ENCODE data around the gene TBC1D16. TPM values are rescaled to one million over a fixed set of nuclear protein-coding genes. Genes with fewer than 3 reads are reported as not detected.

The TBC1D16 gene
- total RNA-seq, 1 donor: 68.8 TPM

- no peak for TF ChIP-seq CTCF (IDR thresholded peaks at IDR 0.05; ENCODE audit: extremely low read depth, low read depth, low read length)
- no peak for DNase-seq (ENCODE audit: insufficient read length, low spot score, missing footprints)
- H3K4me2 ChIP-seq (ENCODE audit: insufficient read depth, low read length): no peak overlapping the region
- H3K4me3 ChIP-seq (ENCODE audit: insufficient read depth, low read length): no peak overlapping the region
- H3K9me3 ChIP-seq (ENCODE audit: low read depth, low read length): no peaks in the 10 kb centered on the region
- H3K79me2 ChIP-seq (ENCODE audit: insufficient read depth, low read length): peaks cover 2% of the 10 kb centered on the region
- H3K4me1 ChIP-seq (ENCODE audit: insufficient read depth, low read length): peaks cover 19% of the 10 kb centered on the region
- no peak overlapping the region for H3K27ac ChIP-seq (ENCODE audit: low read depth, low read length)
- no peaks in the 10 kb centered on the region for H3K27me3 ChIP-seq (ENCODE audit: insufficient read depth, low read length)
- no peak overlapping the region for H2AFZ ChIP-seq (ENCODE audit: low read length)
- H3K36me3 ChIP-seq (ENCODE audit: insufficient read depth, low read length): no peaks in the 10 kb centered on the region
- H4K20me1 ChIP-seq (ENCODE audit: insufficient read depth, low read length): peaks cover 22% of the 10 kb centered on the region
These were observed 85.9 kb downstream of the TBC1D16 start for GRCh38 chr17:79949656-79950209.

DNA sequence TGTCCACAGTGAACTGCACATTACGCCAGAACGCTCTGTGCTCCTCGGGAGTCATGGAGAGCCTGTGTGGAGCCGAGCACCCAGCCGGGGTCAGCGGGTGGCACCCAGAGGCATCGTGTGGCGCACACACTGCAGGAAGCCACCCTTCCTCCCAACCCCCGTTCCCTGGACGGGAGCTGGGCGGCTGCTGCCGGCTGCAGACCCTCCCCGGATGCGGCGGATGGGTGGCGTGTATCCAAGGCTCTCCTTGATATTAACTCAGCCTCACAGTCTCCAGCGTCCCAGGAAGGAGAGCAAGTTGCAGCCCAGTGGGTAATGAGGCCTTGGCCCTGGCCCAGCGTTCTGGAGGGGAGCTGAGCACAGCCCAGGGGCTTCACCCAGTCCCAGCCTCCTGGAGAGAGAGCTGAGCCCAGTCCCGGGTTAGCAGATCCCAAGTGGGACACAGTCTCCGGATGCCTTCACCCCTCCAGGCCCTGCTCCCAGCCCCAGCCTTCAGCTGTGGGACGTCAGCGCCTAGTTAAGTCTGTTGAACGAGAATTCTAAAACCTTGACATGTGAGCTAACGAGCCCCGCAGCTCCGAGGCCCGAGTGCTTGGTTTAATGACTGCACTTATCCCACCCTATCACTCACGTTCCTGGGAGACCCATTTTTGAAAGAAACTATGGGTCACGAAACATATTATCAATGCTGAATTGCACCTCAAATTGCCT lies 86.6 kb downstream of the TBC1D16 start:
- H3K4me2 ChIP-seq (ENCODE audit: insufficient read depth, low read length): no peak overlapping the region
- no peak overlapping the region for H3K4me3 ChIP-seq (ENCODE audit: insufficient read depth, low read length)
- H2AFZ ChIP-seq (ENCODE audit: low read length): no peak overlapping the region
- no peak for TF ChIP-seq CTCF (IDR thresholded peaks at IDR 0.05; ENCODE audit: extremely low read depth, low read depth, low read length)
- no peaks in the 10 kb centered on the region for H3K9me3 ChIP-seq (ENCODE audit: low read depth, low read length)
- H3K36me3 ChIP-seq (ENCODE audit: insufficient read depth, low read length): peaks cover 4% of the 10 kb centered on the region
- peaks cover 19% of the 10 kb centered on the region for H3K4me1 ChIP-seq (ENCODE audit: insufficient read depth, low read length)
- H3K79me2 ChIP-seq (ENCODE audit: insufficient read depth, low read length): peaks cover 2% of the 10 kb centered on the region
- no peaks in the 10 kb centered on the region for H3K27me3 ChIP-seq (ENCODE audit: insufficient read depth, low read length)
- DNase-seq (ENCODE audit: insufficient read length, low spot score, missing footprints): peak; percentile 71
- peaks cover 17% of the 10 kb centered on the region for H4K20me1 ChIP-seq (ENCODE audit: insufficient read depth, low read length)
- no peak overlapping the region for H3K27ac ChIP-seq (ENCODE audit: low read depth, low read length)

- no peaks in the 10 kb centered on the region for H3K27me3 ChIP-seq (ENCODE audit: insufficient read depth, low read length)
- no peak for TF ChIP-seq CTCF (IDR thresholded peaks at IDR 0.05; ENCODE audit: extremely low read depth, low read depth, low read length)
- H2AFZ ChIP-seq (ENCODE audit: low read length): no peak overlapping the region
- peaks cover 2% of the 10 kb centered on the region for H3K79me2 ChIP-seq (ENCODE audit: insufficient read depth, low read length)
- no peaks in the 10 kb centered on the region for H3K9me3 ChIP-seq (ENCODE audit: low read depth, low read length)
- no peak overlapping the region for H3K4me2 ChIP-seq (ENCODE audit: insufficient read depth, low read length)
- peaks cover 19% of the 10 kb centered on the region for H3K4me1 ChIP-seq (ENCODE audit: insufficient read depth, low read length)
- peaks cover 17% of the 10 kb centered on the region for H4K20me1 ChIP-seq (ENCODE audit: insufficient read depth, low read length)
- H3K4me3 ChIP-seq (ENCODE audit: insufficient read depth, low read length): no peak overlapping the region
- DNase-seq (ENCODE audit: insufficient read length, low spot score, missing footprints): peak; percentile 64
- H3K36me3 ChIP-seq (ENCODE audit: insufficient read depth, low read length): peaks cover 11% of the 10 kb centered on the region
- no peak overlapping the region for H3K27ac ChIP-seq (ENCODE audit: low read depth, low read length)
These were observed 87.2 kb downstream of the TBC1D16 start for GRCh38 chr17:79948406-79948944.

GRCh38 chr17:79947351-79948031 lies 88.2 kb downstream of the TBC1D16 start:
- H3K9me3 ChIP-seq (ENCODE audit: low read depth, low read length): no peaks in the 10 kb centered on the region
- H3K27me3 ChIP-seq (ENCODE audit: insufficient read depth, low read length): no peaks in the 10 kb centered on the region
- TF ChIP-seq CTCF (IDR thresholded peaks at IDR 0.05; ENCODE audit: extremely low read depth, low read depth, low read length): no peak
- peak; percentile 93 for DNase-seq (ENCODE audit: insufficient read length, low spot score, missing footprints)
- no peak overlapping the region for H3K27ac ChIP-seq (ENCODE audit: low read depth, low read length)
- H3K4me1 ChIP-seq (ENCODE audit: insufficient read depth, low read length): peaks cover 17% of the 10 kb centered on the region
- peaks cover 11% of the 10 kb centered on the region for H3K36me3 ChIP-seq (ENCODE audit: insufficient read depth, low read length)
- H2AFZ ChIP-seq (ENCODE audit: low read length): no peak overlapping the region
- peaks cover 7% of the 10 kb centered on the region for H4K20me1 ChIP-seq (ENCODE audit: insufficient read depth, low read length)
- H3K79me2 ChIP-seq (ENCODE audit: insufficient read depth, low read length): no peaks in the 10 kb centered on the region
- no peak overlapping the region for H3K4me3 ChIP-seq (ENCODE audit: insufficient read depth, low read length)
- no peak overlapping the region for H3K4me2 ChIP-seq (ENCODE audit: insufficient read depth, low read length)
